Stimulated activated CD8-positive, alpha-beta memory T cell treated with anti-CD3 and anti-CD28 coated beads, Interleukin-12 subunit alpha, Interleukin-12 subunit beta, amount 100 ng/mL, for 1 hour (primary cell): Measurements from ENCODE around the gene RUSF1.
A peak's percentile ranks its signal among the peaks of the same experiment; 100 is the strongest.
"Not testable (repeated sequence)": the region's sequence is repeated elsewhere in the genome, so short reads cannot be mapped to it uniquely, and the experiment has no call there.

ENCODE experiments used
- DNase-seq: peaks from one replicate; pipeline ENCODE4 v3.0.0-alpha.2; 2020; ENCODE audit warnings: low read depth

The RUSF1 gene

DNA sequence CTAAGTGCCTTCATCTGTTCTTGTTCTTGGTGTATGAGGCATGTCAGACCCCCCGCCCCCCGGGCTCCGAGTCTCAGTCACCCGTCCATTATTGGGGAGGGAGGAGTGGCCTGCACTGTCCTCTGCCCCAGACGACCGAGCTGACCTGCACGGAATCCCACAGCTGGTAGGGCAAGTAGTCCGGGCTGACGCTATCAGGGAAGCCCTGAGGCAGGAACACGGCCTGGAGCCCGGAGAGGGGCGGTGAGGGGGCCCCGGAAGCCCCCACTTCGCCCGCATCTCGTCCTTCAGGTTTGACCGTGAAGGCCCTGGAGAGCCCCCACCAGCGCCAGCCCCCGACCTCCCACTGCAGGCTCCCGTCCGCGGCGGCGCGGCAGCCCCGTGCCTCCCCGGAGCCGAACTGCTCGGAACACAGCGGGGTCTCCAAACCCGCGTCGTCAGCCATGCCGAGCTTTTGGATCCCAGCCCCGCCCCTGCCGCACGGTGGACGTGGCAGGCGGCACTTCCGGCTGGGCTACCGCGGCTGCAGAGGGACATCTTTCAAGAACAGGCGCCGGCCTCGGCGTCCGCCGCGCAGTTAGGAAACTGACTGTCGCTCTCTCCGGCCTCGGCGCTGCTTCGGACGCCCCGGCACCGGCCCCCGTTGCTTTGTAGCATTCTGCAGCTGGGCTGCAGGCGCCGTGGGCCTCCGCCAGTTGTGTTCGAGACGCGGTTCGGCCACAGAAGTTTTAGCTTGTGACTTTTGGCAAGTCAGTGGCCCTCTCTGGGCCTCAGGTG, at the start of gene RUSF1:
Gene RUSF1 (minus strand): TSS at position 463 of the 777 bp plus-strand sequence. CDS start 18 bp downstream, at position 445.
- DNase-seq: peak; percentile 60

DNA sequence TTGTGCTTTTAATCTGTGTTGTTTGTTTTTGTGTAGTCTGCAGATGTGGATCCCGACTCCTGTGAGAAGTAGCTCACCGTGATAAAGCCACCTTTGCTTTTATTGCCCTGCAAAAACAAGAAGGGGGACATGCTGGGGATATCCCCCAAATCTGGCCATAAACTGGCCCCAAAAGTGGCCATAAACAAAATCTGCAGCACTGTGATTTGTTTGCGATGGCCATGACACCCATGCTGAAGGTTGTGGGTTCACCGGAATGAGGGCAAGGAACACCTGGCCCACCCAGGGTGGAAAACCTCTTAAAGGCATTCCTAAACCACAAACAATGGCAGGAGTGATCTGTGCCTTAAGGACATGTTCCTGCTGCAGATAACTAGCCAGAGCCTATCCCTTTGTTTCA, 34.6 kb upstream of the RUSF1 start:
- DNase-seq: no peak

DNA sequence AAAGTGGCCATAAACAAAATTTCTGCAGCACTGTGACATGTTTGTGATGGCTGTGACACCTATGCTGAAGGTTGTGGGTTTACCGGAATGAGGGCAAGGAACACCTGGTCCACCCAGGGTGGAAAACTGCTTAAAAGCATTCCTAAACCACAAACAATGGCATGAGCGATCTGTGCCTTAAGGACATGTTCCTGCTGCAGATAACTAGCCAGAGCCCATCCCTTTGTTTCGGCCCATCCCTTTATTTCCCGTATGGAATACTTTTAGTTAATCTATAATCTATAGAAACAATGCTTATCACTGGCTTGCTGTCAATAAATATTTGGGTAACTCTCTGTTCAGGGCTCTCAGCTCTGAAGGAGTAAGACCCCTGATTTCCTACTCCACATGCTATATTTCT, 31.6 kb upstream of the RUSF1 start:
- DNase-seq: not testable (repeated sequence)

DNA sequence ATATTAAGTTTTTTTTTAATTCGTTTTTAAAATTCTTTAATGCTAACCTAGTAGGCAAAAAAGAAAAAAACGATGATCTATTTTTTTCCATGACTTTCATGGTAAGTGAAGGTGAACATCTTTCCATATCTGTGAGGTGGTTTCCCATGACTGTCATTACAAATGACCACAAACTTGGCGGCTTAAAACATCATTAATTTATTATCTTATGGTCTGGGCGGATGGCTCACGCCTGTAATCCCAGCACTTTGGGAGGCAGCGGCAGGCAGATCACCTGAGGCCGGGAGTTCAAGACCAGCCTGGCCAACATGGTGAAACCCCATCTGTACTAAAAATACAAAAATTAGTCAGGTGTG, 30.0 kb upstream of the RUSF1 start:
- not testable (repeated sequence) for DNase-seq

DNA sequence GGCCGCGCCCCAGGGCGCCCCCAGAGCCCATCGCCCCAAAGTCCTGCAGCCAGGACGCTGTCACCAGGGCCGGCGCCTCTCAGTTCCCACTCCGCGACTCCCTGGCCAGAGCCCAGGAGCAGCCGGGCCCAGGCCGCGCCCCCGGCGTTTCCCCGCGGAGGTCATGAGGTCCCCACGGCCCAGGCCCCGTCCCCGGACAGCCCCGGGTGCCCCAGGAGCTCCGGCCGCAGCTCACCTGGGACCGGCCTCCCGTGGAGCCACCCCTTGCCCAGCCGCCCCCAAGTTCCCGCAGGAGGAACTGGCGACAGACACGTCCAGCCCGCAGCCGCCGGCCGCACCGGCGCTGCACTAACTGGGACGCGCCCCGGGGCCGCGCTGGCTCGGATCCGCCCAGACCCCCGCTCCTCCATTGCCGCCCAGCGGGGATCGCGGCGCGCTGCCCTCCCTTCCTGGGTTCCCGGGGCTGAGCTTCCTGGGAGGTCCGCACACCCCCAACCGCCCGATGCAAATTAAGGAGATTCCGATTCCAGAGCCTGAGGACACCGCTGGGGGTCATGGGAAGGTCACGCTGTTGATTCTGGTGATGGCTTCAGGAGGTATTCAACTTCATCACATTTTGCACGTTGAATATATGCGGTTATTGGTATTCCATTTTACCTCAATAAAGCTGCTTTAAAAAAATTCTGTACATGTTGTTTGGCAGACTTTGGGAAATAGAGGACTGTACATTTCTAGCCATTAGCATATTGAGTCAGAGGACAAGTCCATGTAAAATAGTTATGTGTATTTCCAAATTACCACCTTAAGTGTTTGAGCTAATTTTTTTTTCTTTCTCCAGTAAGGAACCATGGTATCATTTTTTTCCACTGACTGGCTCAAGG, 29.4 kb upstream of the RUSF1 start:
- DNase-seq: no peak

DNA sequence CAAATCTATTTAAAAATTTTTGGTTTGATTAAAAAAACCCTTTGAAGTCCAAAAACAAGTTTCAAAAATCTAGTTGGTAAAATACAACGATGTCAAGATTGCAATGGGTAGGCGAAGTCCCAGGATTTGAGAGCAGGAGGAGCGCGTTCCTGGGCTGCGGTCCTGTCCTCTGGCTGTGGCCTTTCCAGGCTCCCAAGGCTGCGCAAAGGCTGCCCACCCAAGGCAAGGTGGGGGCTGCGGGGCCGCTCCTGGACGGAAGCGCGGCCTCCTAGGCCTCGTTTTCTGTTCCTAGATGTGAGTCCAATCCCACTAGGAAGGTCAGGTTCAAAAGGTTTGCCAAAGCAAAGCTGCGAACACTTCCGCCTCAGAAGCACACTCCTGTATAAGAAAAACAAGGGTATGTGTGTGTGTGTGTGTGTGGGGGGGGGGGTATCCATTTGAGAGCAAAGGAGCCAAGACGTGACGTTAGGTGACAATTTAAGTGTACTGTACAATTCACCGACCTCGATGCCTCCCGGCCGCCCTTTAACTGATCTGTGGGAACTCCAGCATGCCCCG, 28.7 kb upstream of the RUSF1 start:
- DNase-seq: no peak

DNA sequence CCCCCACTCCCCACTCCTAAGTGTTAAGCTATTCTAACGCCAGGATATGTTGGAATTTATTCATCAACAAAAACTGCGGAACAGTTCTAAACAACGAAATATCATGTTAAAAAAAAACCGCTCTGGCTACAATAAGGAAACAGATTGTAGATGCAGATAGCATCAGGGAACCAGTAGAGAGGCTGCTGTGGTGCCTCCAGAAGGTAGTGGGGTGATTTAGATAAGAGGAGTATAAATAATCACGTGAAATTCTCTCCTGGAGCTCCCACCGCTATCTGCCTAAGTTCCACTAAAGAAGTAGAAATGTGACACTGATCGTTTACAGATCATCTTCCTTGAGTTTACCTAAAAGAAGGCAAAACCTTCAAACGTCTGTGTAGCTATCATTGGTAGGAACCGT, 27.5 kb upstream of the RUSF1 start:
- no peak for DNase-seq

DNA sequence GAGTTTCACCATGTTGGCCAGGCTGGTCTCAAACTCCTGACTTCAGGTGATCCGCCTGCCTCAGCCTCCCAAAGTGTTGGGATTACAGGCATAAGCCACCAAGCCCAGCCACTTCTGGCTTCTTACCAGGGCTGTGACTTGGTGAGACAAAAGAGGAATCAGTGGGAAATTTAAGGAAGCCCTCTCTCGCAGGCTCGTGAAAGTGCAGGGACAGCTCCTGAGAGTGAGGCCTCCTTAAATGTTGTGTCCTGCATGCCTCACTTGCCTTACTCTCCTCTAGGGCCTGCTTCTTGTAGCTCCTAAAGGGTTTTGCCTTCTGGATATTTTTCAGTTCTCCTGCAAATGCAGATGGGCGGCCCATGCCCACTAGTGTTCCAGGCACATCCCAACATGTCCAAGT, 24.7 kb upstream of the RUSF1 start:
- DNase-seq: no peak

DNA sequence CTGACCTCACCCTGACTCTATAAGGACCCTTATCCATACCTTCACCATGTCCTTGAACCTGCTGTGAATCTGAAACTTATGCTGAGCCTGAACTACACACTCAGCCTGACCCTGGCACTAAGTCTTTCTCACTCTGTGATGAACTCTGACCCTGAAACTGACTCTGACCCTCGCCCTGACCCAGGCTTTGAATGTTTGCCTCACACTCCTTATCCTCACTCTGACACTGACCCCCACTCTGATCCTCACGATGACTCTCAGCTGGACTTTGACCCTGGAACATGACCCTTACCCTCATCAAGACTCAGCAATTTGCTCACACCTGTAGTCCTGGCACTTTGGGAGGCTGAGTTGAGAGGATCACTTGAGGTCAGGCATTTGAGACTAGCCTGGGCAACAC, 23.9 kb upstream of the RUSF1 start:
- no peak for DNase-seq

DNA sequence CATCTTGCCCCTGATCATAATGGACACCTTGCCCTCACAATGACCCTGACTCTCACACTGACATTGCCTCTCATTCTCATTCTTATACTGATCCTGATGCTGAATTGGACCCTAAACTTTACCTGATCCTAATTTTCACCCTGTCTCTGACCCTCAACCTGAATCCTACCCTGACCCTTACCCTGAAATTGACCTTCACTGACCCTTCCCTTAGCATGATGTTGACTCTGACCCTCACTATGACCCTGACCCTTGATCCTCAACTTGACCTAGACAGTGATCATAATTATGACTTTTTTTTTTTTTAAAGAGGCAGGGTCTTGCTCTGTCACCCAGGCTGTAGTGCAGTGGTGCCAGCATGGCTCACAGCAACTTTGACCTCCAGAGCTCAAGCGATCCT, 22.9 kb upstream of the RUSF1 start:
- DNase-seq: no peak

DNA sequence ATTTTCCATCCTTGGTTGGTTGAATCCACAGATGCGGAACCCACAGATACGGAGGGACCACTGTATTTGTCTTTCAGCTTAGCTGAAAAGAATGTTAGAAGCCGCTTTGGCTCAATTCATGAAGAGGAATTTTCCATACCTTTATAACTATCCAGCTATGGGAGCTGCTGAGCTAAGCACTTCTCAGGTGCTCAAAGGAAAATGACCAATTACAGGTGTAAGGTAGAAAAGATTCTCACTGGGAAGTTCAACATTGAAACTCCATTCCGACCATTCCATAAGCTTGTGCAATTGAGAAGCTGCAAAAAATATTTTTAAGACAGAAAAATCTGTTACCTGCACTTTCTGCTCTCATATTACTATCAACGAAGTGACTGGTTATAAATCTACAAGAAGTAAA, 22.2 kb upstream of the RUSF1 start:
- no peak for DNase-seq

DNA sequence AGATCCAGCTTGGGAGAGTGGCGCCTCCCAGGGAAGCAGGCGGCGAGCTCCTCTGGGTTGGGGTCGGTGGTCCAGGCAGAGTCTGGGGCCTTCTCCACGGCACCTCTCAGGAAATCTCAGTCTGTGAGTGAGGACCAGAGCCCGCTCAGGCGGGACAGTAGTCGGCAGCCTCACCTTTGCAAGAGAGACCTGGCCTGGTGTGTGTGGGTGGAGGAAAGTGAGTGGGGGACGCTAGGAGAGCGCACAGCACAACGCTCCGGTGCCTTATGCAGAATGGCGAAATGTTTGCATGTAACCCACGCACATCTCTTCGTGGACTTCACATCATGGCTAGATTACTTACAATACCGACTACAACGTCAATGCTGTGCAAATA, 21.7 kb upstream of the RUSF1 start:
- DNase-seq: no peak

DNA sequence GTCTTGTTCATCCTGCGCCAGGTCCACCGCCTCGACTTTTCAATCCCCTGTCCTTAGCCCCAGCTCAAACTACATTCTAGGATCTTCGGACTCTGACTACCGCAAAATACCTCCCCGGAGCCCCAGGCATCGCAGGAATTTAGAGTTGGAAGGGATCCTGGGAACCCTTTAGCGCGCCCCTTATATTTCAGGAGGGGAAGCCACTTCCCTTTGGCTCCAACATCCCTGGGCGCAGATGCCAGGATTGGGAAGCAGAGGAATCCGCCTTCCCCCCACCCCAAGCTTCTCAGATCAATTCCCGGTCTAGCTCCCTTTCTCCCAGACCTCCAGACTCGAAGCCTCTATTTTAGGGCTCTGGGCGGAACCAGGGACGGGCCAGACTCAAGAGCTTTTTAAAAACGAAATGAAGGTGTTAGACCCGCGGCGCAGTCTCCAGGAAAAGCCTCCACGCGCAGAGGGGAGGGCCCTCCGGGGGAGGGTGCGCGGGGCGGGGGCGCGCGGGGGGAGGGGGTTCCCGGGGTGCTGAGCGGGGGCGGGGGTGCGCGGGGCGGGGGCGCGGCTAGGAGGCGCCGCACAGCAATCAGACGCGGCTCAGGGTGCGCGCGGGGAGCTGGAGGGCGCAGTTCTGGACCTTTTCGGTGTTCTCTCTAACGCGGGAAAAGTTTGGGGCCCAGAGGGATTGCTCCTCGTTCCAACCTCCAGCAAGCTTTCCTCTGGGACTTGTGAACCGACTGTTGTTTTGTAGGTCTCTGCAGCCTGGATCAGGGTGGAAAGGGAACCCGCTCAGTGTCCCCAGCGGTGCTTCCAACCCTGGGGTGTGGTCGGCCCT, 21.1 kb upstream of the RUSF1 start:
- no peak for DNase-seq

DNA sequence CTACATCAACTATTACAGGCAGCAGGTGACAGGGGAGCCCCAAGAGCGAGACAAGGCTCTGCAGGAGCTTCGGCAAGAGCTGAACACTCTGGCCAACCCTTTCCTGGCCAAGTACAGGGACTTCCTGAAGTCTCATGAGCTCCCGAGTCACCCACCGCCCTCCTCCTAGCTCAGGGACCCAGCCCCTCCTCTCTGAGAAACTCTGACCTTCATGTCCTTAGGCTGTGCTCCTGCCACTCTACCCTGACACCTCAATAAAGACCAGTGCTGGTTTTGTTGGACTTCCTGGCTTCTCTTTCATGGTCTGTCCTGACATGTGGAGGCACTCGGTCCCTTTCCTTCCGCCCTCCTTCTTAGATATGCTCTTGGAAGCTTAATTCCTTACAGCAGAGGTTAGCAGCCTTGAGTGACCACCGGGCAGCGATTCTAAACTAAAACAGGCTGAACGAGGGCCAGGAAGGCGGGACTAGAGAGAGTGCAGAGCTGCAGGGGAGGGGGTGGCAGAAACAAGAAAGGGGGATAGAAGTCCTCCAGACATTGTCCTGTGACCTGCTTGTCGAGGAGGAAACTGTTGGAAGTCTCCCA, 20.4 kb upstream of the RUSF1 start:
- DNase-seq: no peak

DNA sequence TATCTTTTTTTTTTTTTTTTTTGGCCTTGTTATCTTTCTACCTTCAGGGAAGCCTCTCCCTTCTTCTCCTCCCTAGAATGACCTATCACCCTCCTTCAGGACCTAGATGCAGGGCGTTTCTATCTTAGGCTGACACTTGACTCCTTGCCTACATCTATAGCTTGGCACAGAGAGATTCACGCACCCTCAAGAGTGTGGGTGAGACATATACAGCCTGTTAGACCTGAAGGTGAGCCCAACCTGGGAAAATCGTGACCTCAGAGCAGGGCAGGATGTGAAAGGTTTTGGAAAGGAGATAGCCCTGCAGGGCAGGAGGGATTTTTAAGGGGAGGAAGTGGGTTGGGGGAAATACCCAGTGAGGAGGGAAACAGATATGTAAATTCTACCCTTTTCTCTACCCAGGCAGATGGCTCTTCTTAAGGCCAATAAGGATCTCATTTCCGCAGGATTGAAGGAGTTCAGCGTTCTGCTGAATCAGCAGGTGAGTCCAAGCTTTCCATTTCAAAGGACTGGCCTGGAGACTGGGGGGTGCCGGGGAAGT, 19.6 kb upstream of the RUSF1 start, which contains the start of gene AHSP:
Gene AHSP (plus strand): TSS at position 167 of the 541 bp plus-strand sequence. CDS start 240 bp downstream, at position 407.
- no peak for DNase-seq

DNA sequence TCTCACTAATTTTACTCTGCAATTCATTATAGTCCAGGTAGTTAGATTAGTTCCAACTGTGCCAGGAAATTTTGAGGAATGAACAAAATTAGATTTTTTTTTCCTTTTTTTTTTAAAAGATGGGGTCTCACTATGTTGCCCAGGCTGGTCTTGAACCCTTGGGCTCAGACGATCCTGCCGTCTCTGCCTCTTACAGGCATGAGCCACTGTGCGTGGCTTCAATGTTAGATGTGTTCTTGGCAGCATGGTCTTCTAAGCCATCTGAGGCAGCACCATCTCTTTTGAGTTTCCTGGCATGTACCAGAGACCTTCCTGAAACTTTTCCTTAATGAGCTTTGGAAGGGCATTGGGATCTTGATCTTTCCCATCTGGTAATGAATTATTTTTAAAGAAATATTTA, 16.9 kb upstream of the RUSF1 start:
- no peak for DNase-seq

DNA sequence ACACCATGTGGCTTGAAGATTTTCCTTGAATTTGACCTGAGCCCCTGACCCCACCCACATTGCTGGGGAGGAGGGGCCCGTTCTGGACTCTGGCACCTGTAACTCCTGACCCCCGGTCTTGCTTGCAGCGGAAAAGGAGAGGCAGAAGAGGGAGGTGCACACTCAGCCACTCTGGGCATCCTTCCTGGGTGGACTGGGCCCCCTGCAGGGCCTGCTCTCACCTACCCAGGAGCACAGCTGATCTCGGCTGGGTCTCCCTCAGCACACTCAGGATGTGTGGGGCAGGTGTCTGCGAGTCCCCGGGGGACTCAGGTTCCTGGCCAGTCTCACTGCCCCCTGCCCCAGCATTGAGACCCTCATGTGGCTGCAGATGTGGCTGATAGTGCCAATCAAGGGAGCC, 15.6 kb upstream of the RUSF1 start:
- DNase-seq: not testable (repeated sequence)

DNA sequence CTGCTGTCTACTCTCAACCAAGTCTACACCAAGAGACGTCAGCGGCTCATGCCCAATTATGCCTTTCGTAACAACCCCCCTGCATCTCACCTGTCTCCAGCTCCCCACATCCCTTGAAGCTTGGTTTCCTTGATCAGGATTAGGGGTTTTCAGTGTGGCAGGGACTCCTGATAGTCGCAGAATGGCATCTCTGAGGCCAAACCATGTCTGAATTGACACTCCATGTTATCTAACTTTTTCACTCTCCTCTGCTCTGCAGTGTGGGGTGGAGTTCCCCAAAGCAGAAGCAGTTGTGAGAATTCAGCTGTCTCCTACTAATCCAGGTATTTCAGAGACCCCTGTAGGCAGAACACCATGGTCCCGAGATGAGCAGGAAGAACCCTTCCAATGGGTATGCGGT, 13.9 kb upstream of the RUSF1 start:
- no peak for DNase-seq

DNA sequence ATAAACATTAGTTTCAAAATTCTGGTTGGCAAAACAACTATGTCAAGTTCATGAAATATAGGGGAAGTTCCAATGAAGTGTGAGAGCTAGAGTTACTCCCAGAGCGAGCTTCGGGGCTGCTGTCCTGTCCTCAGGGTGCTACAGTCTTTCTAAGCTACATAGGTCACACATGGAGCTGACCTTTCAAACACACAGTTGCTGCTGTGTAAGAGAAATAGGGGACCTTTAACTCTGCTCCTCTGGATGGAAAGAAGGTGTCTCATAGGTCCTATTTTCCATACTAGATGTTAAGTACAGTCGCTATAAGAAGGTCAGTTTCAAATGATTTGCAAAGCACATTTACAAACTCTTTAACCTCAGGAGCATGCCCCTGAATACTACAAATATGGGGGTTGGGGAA, 13.2 kb upstream of the RUSF1 start:
- no peak for DNase-seq

DNA sequence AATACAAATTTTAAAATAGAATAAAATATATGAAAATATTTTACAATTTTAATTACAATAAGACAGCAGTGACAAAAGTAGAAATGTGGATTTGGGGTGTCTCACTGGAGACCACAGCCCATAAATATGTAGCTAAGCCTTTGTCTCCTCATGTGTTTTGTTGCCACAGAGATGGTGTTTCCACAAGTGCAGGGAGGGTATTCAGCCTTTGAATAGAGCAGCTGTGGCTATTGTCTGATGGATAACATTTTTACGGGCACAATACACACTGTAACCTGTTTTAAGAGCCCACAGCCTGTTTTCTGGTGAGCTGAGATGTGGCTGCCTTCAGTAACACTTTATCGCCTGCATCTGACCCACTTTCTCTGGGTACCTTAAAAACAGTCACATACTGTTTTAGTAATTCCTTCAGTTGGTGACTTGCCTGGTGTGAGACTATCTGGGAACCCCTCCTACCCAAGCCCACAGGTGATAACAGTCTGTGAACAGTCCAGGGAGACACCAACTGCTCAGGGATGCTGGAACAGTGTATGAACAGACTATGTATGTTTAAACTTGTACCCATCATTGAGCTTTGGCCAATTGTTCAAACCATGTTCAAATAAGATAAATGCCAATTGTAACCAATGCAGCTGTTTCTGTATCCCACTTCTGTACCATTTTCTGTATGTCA, 11.7 kb upstream of the RUSF1 start:
- no peak for DNase-seq
